ENCODE results near the gene MARCKSL1.

DNA sequence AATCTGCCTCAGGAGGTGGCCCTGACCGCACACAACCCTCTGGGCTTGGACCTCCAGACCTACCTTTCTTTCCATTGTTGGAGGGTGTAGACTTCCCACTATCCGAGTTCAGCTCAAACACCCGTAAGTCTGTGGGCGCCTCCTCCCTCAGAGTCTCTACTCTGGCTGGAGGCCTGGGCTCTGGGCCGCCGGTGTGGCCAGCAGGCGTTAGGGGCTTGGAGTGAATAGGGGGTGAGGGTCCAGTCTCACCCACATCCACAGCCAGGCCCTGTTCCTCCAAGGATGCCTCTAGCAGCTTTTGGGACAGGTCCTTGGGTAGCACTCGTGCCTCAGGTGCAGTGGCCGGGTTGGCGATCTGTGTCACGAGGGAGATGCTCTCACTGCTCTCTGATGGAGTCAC lies 40.2 kb upstream of the MARCKSL1 start:
- TF ChIP-seq CTCF (optimal IDR thresholded peaks at IDR 0.05 in 1 of 3, IDR thresholded peaks at IDR 0.05 in 1 of 3, conservative IDR thresholded peaks at IDR 0.05 in 1 of 3; ENCODE audit: extremely low read depth in 1 of 3, insufficient read depth in 2 of 3, low read length in 3 of 3) (no peak), EZH2 (IDR thresholded peaks at IDR 0.05; ENCODE audit: low read length) (no peak)
